H1 (cell line): ENCODE measurements around the gene CCDC12. TPM values are rescaled to one million over a fixed set of nuclear protein-coding genes. Genes with fewer than 3 reads are reported as not detected.

ENCODE experiments used
- CHD7 ChIP-seq: fragments of 300-600 bp; sonication (generic); IDR thresholded peaks from 2 replicates; pipeline ENCODE4 v1.7.1; 2012; ENCODE audit warnings: low read length, moderate library complexity, mild to moderate bottlenecking, inconsistent platforms; ENCODE audit not compliant: insufficient replicate concordance
- JUN ChIP-seq: IDR thresholded peaks from 2 replicates; pipeline ENCODE4 v1.6.1; 2011; ENCODE audit warnings: low read depth, mild to moderate bottlenecking, improper control_type of control experiment, low read length
- KDM5A ChIP-seq: fragments of 200-600 bp; IDR thresholded peaks from 2 replicates; pipeline ENCODE4 v1.7.1; 2012; ENCODE audit warnings: mild to moderate bottlenecking, low read length, inconsistent platforms, mixed read lengths
- RXRA ChIP-seq: IDR thresholded peaks from 2 replicates; pipeline ENCODE4 v1.6.1; 2011; ENCODE audit warnings: low read depth, mild to moderate bottlenecking, low read length, moderate library complexity; ENCODE audit not compliant: insufficient read depth
- polyA plus RNA-seq, 7 experiments: library from polyadenylated mRNA; depleted of rRNA in 3 of 7; stranded (reverse) in 5 of 7; unstranded in 2 of 7; fragments of >200 nt in 5 of 7; fragments of 200-250 nt in 2 of 7; gene quantifications; 1 replicate in 5 of 7; 2 replicates in 1 of 7; 4 replicates in 1 of 7; pipeline versions ENCODE4 v1.2.1 to v1.2.3, GENCODE V29; 2011 to 2013; ENCODE audit warnings: missing spikeins in 2 of 7, mixed read lengths in 2 of 7
- total RNA-seq: library from RNA; stranded (reverse); fragmentation: NEBNext Ultra II Directional; extraction: Animal tissue kit (Norgen Biotek cat#: 25700); gene quantifications from 2 replicates; pipeline ENCODE4 v1.2.1, GENCODE V29; 2021
- TF ChIP-seq, protein P1 (sequence below): IDR thresholded peaks from 2 replicates; pipeline ENCODE4 v1.6.1; 2012; ENCODE audit warnings: low read length, inconsistent platforms

The CCDC12 gene
- total and polyA plus RNA-seq, 2 of the 8 experiments (the other 6 are each of a cell fraction or from before 2014, with no cell fraction given) = 29.5 to 41.3 TPM

- no peak for TF ChIP-seq CHD7
- TF ChIP-seq KDM5A = no peak
- TF ChIP-seq, protein P1, sequence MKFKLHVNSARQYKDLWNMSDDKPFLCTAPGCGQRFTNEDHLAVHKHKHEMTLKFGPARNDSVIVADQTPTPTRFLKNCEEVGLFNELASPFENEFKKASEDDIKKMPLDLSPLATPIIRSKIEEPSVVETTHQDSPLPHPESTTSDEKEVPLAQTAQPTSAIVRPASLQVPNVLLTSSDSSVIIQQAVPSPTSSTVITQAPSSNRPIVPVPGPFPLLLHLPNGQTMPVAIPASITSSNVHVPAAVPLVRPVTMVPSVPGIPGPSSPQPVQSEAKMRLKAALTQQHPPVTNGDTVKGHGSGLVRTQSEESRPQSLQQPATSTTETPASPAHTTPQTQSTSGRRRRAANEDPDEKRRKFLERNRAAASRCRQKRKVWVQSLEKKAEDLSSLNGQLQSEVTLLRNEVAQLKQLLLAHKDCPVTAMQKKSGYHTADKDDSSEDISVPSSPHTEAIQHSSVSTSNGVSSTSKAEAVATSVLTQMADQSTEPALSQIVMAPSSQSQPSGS = no peak
- TF ChIP-seq JUN = no peak
- no peak for TF ChIP-seq RXRA
These were observed 46.2 kb downstream of the CCDC12 start (continued) for GRCh38 chr3:46930166-46930944.
